Lower lobe of right lung (tissue), 2 donors: ENCODE measurements around the gene EN2. TPM values are rescaled to one million over a fixed set of nuclear protein-coding genes. Genes with fewer than 3 reads are reported as not detected.

Source experiments
- ATAC-seq, 2 donors: fragments of 200-7000 bp; cut with Tn5 transposase; one replicate each; pipeline ENCODE4 v1.9.1; 2020 to 2022; ENCODE audit warnings: mild to moderate bottlenecking in 2 of 2, moderate library complexity in 2 of 2
- DNase-seq: peaks from one replicate; pipeline ENCODE4 v3.0.0-alpha.2; 2020
- H3K27ac ChIP-seq: fragments of 200-600 bp; one replicate; pipeline ENCODE4 v1.8.0; 2022
- H3K27me3 ChIP-seq: fragments of 200-600 bp; one replicate; pipeline ENCODE4 v1.8.0; 2022; ENCODE audit warnings: low read depth
- H3K36me3 ChIP-seq: fragments of 200-600 bp; one replicate; pipeline ENCODE4 v1.8.0; 2022; ENCODE audit warnings: mild to moderate bottlenecking
- H3K4me1 ChIP-seq: fragments of 200-600 bp; one replicate; pipeline ENCODE4 v1.8.0; 2022
- H3K4me3 ChIP-seq: fragments of 200-600 bp; one replicate; pipeline ENCODE4 v1.8.0; 2022; ENCODE audit warnings: mild to moderate bottlenecking
- H3K9me3 ChIP-seq: fragments of 200-600 bp; one replicate; pipeline ENCODE4 v1.8.0; 2022
- intact Hi-C: fragments of 100-400 bp; cut with DNase I; formaldehyde crosslinking; loops from one replicate; pipeline ENCODE4 v1.11.0; 2022
- total RNA-seq: library from RNA; stranded (reverse); fragmentation: NEBNext Ultra II Directional; extraction: Animal tissue kit (Norgen Biotek cat#: 25700); gene quantifications from one replicate; pipeline ENCODE4 v1.2.1, GENCODE V29; 2021
- TF ChIP-seq, protein P1 (sequence below): fragments of 200-600 bp; IDR thresholded peaks from one replicate; pipeline ENCODE4 v1.8.0; 2022; ENCODE audit warnings: antibody characterized with exemption, mild to moderate bottlenecking
- donor health status: DM: no; HTN: yes; CAD: no; lungs with severe emphysema.

EN2 gene
- total RNA-seq, 1 donor from 2014 or later, result not detected

DNA sequence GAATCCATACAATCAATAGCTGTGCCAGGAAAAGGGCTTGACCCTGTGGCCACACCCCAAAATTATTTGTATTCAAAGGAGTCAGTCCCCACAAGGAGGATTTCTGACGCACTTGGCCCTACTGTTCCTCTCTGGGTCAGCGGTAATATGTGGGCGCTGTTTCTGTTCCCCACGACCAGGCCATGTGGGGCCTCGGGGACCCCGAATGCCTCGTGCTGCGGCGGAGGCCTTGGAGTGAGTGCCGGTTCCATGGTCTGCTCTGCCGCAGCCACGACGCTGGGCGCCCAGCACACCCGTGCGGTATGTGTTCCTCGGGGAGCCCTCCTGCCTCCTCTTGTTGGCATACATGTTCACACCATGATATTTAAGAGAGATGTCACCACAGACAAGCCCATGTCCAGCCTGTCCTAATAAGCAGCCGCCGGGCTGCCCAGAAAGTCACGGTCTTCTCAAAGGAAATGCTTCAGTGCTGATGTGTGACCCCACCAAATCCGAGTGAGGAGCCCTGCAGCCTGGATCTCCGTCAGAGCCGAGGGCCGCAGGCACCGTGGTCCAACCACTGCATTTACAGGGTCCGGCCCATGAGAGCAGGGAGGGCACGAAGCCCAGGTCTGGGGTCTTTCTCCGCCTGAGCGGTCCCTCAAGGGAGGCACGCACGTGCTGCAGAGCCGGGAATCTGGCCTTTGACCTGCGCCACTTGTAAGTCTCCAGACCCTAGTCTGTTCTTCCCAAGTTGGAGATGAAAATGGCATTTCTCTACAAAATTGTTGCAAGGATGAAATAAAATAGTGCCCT, 36.0 kb downstream of the EN2 start:
- TF ChIP-seq, protein P1, sequence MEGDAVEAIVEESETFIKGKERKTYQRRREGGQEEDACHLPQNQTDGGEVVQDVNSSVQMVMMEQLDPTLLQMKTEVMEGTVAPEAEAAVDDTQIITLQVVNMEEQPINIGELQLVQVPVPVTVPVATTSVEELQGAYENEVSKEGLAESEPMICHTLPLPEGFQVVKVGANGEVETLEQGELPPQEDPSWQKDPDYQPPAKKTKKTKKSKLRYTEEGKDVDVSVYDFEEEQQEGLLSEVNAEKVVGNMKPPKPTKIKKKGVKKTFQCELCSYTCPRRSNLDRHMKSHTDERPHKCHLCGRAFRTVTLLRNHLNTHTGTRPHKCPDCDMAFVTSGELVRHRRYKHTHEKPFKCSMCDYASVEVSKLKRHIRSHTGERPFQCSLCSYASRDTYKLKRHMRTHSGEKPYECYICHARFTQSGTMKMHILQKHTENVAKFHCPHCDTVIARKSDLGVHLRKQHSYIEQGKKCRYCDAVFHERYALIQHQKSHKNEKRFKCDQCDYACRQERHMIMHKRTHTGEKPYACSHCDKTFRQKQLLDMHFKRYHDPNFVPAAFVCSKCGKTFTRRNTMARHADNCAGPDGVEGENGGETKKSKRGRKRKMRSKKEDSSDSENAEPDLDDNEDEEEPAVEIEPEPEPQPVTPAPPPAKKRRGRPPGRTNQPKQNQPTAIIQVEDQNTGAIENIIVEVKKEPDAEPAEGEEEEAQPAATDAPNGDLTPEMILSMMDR, result no peak
- intact Hi-C loops, result no loop called here
- ATAC-seq, result no peak
- no peak for DNase-seq
- Histone ChIP-seq H3K36me3 (no peaks in the 10 kb centered on the region), H3K27me3 (peaks cover 35% of the 10 kb centered on the region), H3K27ac (no peak overlapping the region), H3K9me3 (no peaks in the 10 kb centered on the region), H3K4me3 (no peak overlapping the region), H3K4me1 (peaks cover 3% of the 10 kb centered on the region)

DNA sequence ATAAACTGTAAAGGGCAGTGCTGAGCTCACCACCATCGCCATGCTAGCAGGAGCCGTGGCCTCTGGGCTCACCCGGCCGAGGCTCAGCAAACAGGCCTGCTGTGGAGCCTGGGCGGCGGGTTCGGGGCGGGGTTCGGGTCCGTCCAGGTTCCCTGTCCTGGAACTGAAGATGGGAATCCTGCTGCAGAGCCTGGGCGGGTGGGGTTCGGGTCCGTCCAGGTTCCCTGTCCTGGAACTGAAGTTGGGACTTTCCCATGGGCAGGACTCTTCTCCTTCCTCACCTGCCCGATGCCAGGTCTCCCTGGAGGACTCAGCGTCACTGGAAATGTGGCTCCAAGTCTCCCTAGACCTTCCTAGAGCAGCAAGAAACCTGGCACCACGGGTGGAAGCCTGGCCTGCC, 36.6 kb downstream of the EN2 start:
- TF ChIP-seq, protein P1, result no peak

DNA sequence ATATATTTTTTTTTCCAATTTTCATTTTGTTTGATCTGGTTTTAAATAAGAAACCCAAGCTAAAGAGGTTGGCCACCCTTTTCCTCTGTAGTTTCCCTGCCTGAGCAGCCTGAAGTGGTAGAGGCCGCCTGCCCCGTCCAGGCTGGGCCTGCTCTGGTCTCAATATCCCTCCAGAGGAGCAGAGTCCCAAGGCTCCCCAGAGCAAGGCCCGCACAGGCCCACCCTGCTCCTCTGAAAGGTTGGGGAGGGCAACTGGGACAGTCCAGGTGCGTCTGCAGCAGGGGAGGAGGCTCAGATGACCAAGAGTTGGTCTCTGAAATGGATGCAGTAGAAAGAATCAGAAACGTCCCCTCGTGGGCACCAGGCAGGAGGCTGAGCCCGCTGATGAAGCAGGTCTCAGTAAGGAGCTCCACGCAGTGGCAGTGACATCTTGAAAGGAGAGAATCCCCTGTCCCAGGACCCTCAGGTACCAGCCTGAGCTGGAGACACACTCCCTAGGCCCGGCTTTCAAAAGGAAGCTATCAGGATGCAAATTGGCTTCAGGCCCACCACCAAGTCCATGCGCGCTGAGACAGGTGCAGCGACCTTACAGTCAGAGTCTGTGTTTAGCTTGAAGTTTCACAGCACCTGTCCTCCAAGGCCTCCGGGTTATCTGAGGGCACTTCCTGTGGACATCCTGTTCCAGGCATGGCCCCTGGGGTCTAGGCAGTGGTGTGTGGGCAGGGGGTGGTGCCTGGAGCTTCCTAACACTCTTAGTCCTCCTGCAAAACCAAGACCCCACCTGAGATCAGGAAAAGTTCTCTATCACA, 37.7 kb downstream of the EN2 start:
- H3K36me3 ChIP-seq, result no peaks in the 10 kb centered on the region
- ATAC-seq (no peak), DNase-seq (no peak)
- TF ChIP-seq, protein P1, result no peak
- H3K27ac ChIP-seq, result no peak overlapping the region
- H3K4me1 ChIP-seq, result peaks cover 3% of the 10 kb centered on the region
- intact Hi-C loops, result no loop called here
- no peak overlapping the region for H3K4me3 ChIP-seq
- H3K27me3 ChIP-seq, result peaks cover 37% of the 10 kb centered on the region
- H3K9me3 ChIP-seq, result no peaks in the 10 kb centered on the region

More for the DNA sequence above, 36.6 kb downstream of the EN2 start:
- H3K4me1 ChIP-seq, result peaks cover 3% of the 10 kb centered on the region
- ATAC-seq, result no peak
- no peak overlapping the region for H3K4me3 ChIP-seq
- peaks cover 37% of the 10 kb centered on the region for H3K27me3 ChIP-seq
- no peaks in the 10 kb centered on the region for H3K9me3 ChIP-seq
- no peaks in the 10 kb centered on the region for H3K36me3 ChIP-seq
- DNase-seq, result no peak
- H3K27ac ChIP-seq, result no peak overlapping the region
- intact Hi-C loops, result no loop called here

- no peaks in the 10 kb centered on the region for H3K4me1 ChIP-seq
- no peaks in the 10 kb centered on the region for H3K9me3 ChIP-seq
- H3K27ac ChIP-seq, result no peak overlapping the region
- H3K4me3 ChIP-seq, result no peak overlapping the region
- ATAC-seq, result no peak
- no peak for DNase-seq
- TF ChIP-seq, protein P1, result no peak
- intact Hi-C loops, result no loop called here
- peaks cover 43% of the 10 kb centered on the region for H3K27me3 ChIP-seq
- no peaks in the 10 kb centered on the region for H3K36me3 ChIP-seq
These were observed 38.5 kb downstream of the EN2 start for GRCh38 chr7:155496267-155497005.

DNA sequence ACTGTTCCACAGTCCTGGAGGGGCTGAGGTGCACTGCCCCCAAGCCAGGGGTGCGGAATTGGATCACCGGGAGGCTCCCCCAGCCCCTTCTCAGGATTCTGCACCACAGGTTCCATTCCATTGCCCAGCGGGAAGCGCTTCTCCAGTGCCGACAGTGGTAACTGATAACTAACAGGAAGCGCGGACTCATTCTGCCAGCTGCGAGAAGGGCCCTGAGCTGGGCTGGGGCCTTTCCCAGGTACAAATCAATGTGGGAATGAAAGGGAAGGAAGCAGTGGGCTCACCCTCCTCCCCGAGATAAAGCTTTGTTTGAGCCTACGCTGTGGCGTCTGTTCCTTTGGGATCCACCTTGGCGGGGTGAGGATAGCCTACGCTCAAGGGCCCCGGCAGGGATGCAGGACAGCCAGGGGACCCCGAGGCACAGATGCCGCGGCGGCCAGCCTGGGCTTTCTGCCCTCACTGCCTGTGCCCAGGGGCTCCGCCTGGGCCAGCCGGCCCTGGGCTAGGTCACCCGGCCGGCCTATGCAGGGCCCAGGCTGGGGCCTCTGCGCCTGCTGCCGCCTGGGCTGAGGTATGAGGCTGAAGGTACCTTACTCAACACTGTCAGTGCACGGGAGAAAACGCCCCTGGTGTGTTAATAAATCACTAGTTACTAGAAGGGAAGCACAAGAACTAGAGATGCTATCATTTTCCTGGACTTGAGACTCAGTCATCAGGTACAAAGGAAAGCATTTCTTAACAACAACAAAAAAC, 39.4 kb downstream of the EN2 start:
- Histone ChIP-seq H3K27me3 (peaks cover 52% of the 10 kb centered on the region), H3K4me1 (no peaks in the 10 kb centered on the region), H3K9me3 (no peaks in the 10 kb centered on the region), H3K36me3 (no peaks in the 10 kb centered on the region), H3K4me3 (no peak overlapping the region), H3K27ac (no peak overlapping the region)
- no peak for DNase-seq
- no peak for ATAC-seq
- TF ChIP-seq, protein P1, result no peak
- intact Hi-C loops, result no loop called here
